Stimulated activated CD4-positive, alpha-beta T cell treated with anti-CD3 and anti-CD28 coated beads, TNF-alpha, amount 100 ng/mL, for 24 hours (primary cell): ENCODE measurements around the gene PLA2G2D.
"Not testable (repeated sequence)": the region's sequence is repeated elsewhere in the genome, so short reads cannot be mapped to it uniquely, and the experiment has no call there.

Experiments
- DNase-seq, 3 experiments: peaks; one replicate each; pipeline ENCODE4 v3.0.0-alpha.2; 2020; ENCODE audit warnings: low read depth in 3 of 3

PLA2G2D gene

DNA sequence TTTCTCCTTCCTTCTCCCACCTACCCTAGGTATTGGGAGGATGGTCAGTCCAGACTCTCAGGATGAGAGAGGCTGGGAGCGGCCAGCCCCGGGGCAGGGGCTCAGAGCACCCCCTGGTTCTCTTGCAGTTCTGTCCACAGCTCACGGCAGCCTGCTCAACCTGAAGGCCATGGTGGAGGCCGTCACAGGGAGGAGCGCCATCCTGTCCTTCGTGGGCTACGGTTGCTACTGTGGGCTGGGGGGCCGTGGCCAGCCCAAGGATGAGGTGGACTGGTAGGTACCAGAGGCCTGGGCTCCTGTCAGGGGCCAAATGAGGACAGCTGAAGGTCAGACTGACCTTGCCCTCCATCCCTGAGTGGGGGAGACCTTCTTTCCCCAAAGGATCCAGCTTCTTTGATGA, 24.0 kb upstream of the PLA2G2D start:
- no peak for DNase-seq

DNA sequence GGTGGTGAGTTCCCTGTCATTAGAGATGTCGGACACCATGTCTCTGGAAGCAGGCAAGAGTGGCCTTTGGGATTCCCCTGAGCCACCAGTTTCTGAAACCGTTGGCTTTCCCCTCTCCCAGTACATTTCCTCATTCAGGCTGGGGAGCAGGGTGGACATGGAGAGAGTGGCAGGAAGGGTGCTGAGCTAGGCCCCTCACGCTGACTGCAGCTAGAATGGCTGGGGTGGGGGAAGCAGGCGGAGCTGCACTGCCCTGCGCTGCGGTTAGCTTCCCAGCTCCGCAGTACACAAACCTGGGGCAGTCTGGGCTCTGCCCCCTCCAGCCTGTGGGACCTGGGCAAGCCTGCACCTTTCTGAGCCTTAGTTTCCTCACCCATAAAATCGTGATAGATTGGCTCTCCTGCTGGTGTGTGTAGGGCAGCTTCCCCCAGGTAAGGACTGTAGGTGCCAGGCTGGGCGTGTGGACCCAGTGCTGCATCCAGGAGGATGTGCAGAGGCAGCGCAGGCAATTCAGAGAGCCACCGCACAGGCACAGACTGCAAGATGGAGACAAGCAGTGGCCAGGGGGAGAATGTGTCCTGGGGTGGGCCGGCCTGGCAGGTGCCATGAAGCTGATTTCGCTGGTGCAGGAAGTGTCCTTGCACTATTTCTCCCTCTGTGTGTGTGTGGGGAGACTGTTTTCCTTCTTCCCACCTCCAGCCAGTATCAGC, 22.8 kb upstream of the PLA2G2D start:
- DNase-seq: no peak

DNA sequence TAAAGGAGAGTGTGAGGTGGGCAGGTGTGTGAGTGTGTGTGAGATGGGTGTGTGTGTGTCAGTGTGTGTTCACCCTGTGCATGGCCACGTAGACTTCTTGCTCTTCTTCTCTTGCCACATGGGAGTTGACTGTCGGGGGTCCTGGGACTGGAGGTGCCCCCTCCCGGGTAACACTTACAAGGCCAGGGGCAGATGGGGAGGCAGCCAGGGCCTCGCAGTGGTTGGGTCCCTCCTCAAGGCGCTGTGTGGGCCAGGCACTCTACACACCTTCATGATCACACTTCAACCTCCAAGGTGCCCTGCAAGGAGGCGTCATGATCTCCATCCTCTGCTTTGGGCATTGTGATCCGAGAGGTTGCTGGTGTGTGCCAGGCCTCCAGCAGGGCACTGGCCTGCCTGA, 22.1 kb upstream of the PLA2G2D start:
- DNase-seq: no peak

GRCh38 chr1:20141001-20141400, 21.7 kb upstream of the PLA2G2D start:
- no peak for DNase-seq

- DNase-seq: no peak
These were observed 20.7 kb upstream of the PLA2G2D start for GRCh38 chr1:20139776-20140612.

DNA sequence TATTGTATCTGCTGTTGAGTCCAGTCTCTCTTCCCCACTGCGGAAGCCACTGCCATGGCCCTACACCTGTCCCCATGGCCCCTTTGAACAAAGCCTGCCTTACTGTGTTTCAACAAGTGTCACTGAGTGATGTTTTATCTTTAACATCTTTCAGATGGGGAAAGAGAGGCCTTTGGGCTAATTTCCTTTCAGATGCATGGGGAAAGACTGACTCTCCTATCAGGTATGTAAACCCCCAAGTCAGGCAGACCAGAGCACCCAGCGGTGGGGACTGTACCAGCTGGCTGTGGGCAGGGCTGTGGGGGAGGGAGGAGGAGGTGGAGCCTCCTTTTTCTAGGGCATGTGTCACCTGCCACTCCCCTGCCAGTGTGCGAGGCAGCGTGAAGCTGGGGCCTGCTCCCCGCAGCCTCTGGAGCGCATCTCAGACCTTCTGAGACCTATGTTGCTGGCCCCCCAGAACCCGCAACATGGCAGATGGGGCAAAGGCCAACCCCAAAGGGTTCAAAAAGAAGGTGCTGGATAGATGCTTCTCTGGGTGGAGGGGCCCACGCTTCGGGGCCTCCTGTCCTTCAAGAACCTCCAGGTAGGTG, 19.7 kb upstream of the PLA2G2D start, which contains the start of gene PLA2G2F:
Gene PLA2G2F (plus strand): TSS at position 363 of the 590 bp plus-strand sequence. CDS start 105 bp downstream, at position 468.
- no peak for DNase-seq

GRCh38 chr1:20138346-20138745, 19.0 kb upstream of the PLA2G2D start:
- DNase-seq: no peak

DNA sequence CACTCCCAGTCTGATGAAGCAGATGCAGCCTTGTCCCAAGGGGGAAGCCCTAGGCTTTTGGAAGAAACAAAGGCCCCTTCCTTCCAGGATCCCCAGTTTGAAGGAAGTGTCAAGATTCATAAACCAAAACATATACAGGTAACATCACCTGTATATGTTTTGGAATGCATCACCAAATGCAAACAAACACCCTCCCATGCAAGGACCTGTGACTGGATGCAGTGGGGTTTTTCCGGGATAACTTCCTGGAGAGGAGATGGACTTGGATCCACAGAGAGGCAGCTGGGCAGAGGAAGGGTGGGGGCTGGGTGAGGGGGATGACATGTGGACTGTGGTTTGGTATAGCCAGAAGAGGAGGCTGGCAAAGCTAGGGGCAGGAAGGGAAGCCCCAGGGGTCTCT, 18.3 kb upstream of the PLA2G2D start:
- DNase-seq: no peak

- DNase-seq: no peak
These were observed 17.7 kb upstream of the PLA2G2D start for GRCh38 chr1:20137055-20137454.

GRCh38 chr1:20136249-20136648, 16.9 kb upstream of the PLA2G2D start:
- DNase-seq: no peak

- DNase-seq: no peak
These were observed 15.7 kb upstream of the PLA2G2D start for GRCh38 chr1:20134995-20135394.

DNA sequence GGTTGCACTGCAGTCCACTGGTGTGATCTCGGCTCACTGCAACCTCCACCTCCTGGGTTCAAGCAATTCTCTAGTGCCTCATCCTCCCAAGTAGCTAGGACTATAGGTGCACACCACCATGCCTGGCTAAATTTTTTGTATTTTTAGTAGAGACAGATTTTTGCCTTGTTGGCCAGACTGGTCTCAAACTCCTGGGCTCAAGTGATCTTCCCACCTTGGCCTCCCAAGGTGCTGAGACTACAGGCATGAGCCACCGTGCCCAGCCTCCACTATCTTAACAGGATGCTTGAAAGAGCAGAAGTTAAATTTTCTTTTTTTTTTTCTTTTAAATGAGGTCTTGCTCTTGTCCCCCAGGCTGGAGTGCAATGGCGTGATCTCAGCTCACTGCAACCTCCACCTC, 11.2 kb upstream of the PLA2G2D start:
- DNase-seq: not testable (repeated sequence)

DNA sequence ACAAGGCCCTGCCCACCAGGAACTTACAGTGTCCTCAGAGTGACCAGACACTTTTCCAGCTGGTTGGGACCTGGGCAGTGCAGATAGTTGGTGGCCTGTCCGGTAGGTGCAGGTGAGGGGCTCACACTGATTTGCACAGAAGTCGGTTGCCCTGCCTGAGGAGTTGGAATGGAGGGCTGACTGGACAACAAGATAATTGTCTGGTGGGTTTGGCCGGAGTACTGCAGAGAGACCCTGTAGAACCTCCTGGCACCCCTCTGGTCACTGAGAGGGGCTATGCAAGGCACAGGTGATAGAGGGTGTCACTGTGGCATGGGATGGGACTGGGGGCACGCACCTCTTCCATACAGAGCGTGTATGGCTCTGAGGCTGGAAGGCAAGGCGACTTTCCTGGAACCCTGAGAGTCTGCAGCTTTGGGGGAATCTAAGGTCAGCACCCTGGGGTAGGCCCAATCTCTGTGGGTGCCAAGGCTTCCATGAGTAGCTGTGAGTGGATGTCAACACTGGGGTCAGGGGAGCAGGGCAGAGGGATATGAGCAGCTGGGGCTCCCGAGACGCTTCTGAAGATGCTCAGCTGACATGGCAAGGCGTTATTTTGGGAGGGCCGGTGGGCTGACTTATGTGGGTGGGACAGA, 7.6 kb upstream of the PLA2G2D start:
- no peak for DNase-seq

DNA sequence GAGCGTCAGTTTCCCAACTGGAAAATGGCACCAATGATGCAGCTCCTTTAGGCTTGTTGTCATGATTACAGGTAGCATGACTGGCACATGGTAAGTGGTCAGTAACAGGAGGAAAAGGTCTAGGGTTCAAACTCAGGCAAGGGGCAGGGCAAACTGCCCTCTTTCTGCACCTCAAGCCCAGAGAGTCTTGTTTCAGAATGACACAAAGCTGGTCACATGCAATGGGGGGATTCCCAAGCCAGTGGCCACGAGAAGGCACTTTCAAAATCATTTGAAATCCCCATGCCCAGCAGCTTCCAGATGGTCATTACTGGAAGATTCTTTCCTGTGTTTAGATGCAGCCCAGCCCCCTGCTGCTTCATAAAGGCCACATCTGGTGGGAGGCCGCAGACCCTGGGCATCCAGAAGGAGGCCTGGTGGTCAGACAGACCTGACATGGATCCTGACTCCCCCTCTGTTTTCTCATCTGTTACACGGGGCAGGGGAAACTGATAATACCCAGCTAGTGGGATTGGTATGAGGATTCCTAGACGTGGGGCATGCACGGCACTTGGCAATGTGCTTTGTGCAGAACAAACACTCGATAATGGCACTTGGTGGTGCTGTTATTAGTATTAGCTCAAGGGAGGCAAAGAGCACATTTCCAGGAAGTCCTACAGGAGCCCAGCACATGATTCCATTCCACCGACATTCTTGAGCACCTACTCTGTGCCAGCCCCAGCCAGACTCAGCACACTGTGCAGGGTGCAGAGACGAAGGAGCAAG, 6.9 kb upstream of the PLA2G2D start:
- DNase-seq: no peak

DNA sequence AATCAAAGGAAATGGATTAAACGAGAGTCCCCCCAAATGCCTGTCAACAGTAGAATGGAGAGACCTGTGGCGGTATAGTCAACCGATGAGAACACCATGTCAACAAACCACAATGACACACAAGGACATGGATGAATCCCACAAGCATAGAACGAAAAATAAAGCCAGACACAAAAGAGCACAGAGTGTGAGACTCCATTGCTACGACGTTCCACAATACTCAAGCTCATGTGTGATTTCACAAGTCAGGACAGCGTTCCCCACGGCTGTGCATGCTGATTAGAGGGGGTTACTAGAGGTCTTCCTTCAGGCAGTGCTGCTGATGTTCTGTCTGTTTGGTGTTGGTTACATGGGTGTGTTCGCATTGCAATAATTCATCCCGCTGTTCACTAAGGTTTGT, 5.8 kb upstream of the PLA2G2D start:
- no peak for DNase-seq

- DNase-seq: no peak
These were observed 5.2 kb upstream of the PLA2G2D start for GRCh38 chr1:20124456-20125057.

DNA sequence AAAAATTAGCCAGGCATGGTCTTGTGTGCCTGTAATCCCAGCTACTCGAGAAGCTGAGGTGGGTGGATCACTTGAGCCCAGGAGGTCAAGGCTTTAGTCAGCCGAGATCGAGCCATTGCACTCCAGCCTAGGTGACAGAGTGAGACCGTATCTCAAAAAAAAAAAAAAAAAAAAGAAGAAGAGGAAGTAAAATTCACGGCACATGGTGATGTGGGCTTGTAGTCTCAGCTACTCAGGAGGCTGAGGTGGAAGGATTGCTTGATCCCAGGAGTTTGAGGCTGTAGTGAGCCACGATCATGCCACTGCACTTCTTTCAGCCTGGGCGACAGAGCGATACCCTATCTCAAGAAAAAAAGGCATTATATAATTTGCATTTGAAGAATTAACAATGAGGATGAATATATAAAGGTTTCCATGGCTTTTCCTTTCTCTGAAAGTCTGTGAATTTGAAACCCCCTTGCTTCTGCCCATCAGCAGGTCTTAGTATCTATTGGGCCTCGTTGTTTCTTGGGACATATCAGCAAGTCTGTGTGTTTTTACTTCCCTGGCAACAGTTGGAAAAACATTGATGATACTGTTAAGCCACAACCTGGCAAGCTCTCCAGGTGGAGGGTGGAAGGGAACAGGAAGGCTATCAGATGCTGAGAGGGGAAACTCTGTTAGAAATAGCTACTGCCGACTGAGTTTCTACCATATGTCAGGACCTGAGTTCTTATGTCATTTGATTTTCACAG, 4.6 kb upstream of the PLA2G2D start:
- DNase-seq: no peak

DNA sequence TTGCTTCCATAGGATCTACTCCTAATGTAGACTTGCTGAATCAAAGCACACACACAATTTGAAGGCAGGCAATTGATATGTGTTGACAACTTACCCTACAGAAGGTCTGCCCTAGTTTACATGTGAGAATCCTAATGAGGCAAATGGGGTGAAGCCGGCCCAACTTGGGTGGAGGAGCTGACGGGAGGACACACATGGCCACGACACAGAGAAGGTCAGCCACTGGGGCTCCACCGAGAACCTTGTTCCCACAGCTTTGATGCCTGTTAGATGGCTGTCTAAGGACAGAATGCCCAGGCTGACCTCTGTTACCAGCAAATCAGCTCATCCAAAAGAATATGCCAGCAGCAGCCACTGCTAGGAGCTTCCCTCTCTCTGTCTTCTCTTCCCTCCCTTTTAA, 1.5 kb upstream of the PLA2G2D start:
- no peak for DNase-seq

GRCh38 chr1:20117236-20117635, 2.1 kb downstream of the PLA2G2D start:
- no peak for DNase-seq

DNA sequence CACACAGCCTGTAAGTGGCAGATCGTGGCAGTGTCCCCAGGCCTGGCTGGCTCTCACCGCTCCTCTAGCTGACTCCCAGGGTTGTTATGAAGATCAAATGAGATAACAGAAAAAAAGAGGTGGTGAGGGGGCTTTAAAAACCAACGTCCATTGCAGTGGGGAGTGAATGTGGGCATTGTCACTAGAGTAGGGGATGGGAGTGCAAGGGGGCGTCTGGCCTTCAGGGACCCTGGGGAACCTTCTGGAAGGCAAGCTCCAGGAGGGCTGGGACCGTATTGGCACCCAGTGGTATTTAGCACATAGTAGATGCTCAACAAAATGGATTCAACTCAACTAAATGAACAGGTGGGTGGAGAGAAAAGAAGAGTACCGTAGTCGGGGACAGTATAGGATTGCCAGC, 3.4 kb downstream of the PLA2G2D start:
- DNase-seq: no peak
